Endothelial cell of umbilical vein (primary cell): ENCODE data around the gene RHOA. TPM values are rescaled to one million over a fixed set of nuclear protein-coding genes. Genes with fewer than 3 reads are reported as not detected.

Experiments used
- BruUV-seq: library from RNA; stranded (reverse); fragments of 400-500 nt; replicated peaks from 2 replicates; lab custom pipeline; 2021; lab: Mats Ljungman, UMichigan
- CTCF ChIA-PET: fragments of 300-600, 350-600 bp; sonication (Branson Sonifier 250); formaldehyde crosslinking; loops from one replicate; lab custom pipeline; 2021; ENCODE audit warnings: antibody characterized with exemption, inconsistent platforms; lab: Charles Lee
- POLR2A ChIA-PET: fragments of 300-600, 350-600 bp; sonication (Branson Sonifier 250); formaldehyde crosslinking; loops from one replicate; lab custom pipeline; 2021; ENCODE audit warnings: antibody characterized with exemption, inconsistent platforms; lab: Charles Lee
- DNase-seq: peaks from one replicate; pipeline ENCODE4 v3.0.0-alpha.2; 2011; ENCODE audit warnings: low read depth, low spot score
- FAIRE-seq: peaks from 2 replicates; lab custom pipeline; 2011; peaks lifted over from hg19 to GRCh38; lab: Jason Lieb, UNC
- H2AFZ ChIP-seq: 2 replicates; pipeline ENCODE4 v1.6.0; 2012; ENCODE audit warnings: low read depth, low read length, control low read depth, inconsistent platforms
- H3K27ac ChIP-seq: 2 replicates; pipeline ENCODE4 v1.5.1; 2011; ENCODE audit warnings: low read depth, mild to moderate bottlenecking, control low read depth, low read length, moderate library complexity; ENCODE audit not compliant: insufficient read depth
- H3K27me3 ChIP-seq, 2 experiments: 2 replicates each; pipeline versions ENCODE4 v1.6.0 to v1.6.1; 2011; ENCODE audit warnings: low read length in 2 of 2, mixed read lengths in 1 of 2; ENCODE audit not compliant: control insufficient read depth in 2 of 2, insufficient read depth in 2 of 2
- H3K36me3 ChIP-seq, 2 experiments: 2 replicates in 1 of 2; 3 replicates in 1 of 2; pipeline ENCODE4 v1.5.1; 2011; ENCODE audit warnings: low read length in 2 of 2, mild to moderate bottlenecking in 1 of 2, moderate library complexity in 1 of 2; ENCODE audit not compliant: control insufficient read depth in 2 of 2, insufficient read depth in 2 of 2; ENCODE audit errors: extremely low read depth in 1 of 2
- H3K4me1 ChIP-seq: 3 replicates; pipeline ENCODE4 v1.5.1; 2011; ENCODE audit warnings: mild to moderate bottlenecking, low read length; ENCODE audit not compliant: control insufficient read depth, insufficient read depth; ENCODE audit errors: extremely low read depth
- H3K4me2 ChIP-seq: 2 replicates; pipeline ENCODE4 v1.6.1; 2011; ENCODE audit warnings: low read length, control low read depth, mixed read lengths; ENCODE audit not compliant: insufficient read depth
- H3K4me3 ChIP-seq, 3 experiments: fragments of 200-600 bp in 1 of 3; sonication (generic), shearing (Covaris generic) in 1 of 3; replicated peaks in 1 of 3; 2 replicates each; pipeline ENCODE4 v1.5.1; 2011 to 2016; ENCODE audit warnings: control low read depth in 3 of 3, low read length in 3 of 3, mild to moderate bottlenecking in 2 of 3, inconsistent platforms in 1 of 3, low read depth in 1 of 3, moderate library complexity in 1 of 3; ENCODE audit not compliant: insufficient read depth in 1 of 3
- H3K79me2 ChIP-seq: 2 replicates; pipeline ENCODE4 v1.6.0; 2012; ENCODE audit warnings: low read length, inconsistent platforms; ENCODE audit not compliant: control insufficient read depth, insufficient read depth
- H3K9ac ChIP-seq: replicated peaks from 2 replicates; pipeline ENCODE3; 2011; ENCODE audit warnings: low read length, control low read depth; ENCODE audit not compliant: insufficient read depth; ENCODE audit errors: extremely low read depth
- H3K9me1 ChIP-seq: replicated peaks from 3 replicates; pipeline ENCODE4 v1.6.0; 2011; ENCODE audit warnings: mild to moderate bottlenecking, low read length; ENCODE audit not compliant: control insufficient read depth, insufficient read depth; ENCODE audit errors: extremely low read depth
- H3K9me3 ChIP-seq: replicated peaks from 2 replicates; pipeline ENCODE4 v1.5.1; 2012; ENCODE audit warnings: low read length, inconsistent platforms; ENCODE audit not compliant: control insufficient read depth, insufficient read depth
- H4K20me1 ChIP-seq: replicated peaks from 2 replicates; pipeline ENCODE3; 2011; ENCODE audit warnings: mild to moderate bottlenecking, low read length; ENCODE audit not compliant: control insufficient read depth, insufficient read depth; ENCODE audit errors: extremely low read depth
- EZH2 ChIP-seq: IDR thresholded peaks from 2 replicates; pipeline ENCODE4 v1.6.1; 2012; ENCODE audit warnings: borderline replicate concordance, low read depth, mild to moderate bottlenecking, moderate library complexity, low read length, inconsistent platforms; ENCODE audit not compliant: severe bottlenecking
- FOS ChIP-seq: IDR thresholded peaks from 2 replicates; pipeline ENCODE4 v1.6.1; 2011; ENCODE audit warnings: mild to moderate bottlenecking, low read length, moderate library complexity, borderline replicate concordance; ENCODE audit not compliant: insufficient read depth
- GATA2 ChIP-seq: IDR thresholded peaks from 2 replicates; pipeline ENCODE4 v1.7.0; 2011; ENCODE audit warnings: low read depth, mild to moderate bottlenecking, moderate library complexity, mixed read lengths, low read length; ENCODE audit not compliant: insufficient read length, insufficient read depth
- JUN ChIP-seq: IDR thresholded peaks from 2 replicates; pipeline ENCODE4 v1.6.1; 2011; ENCODE audit warnings: borderline replicate concordance, low read depth; ENCODE audit not compliant: insufficient read length, insufficient read depth
- MYC ChIP-seq: IDR thresholded peaks from one replicate; pipeline ENCODE4 v1.6.1; 2011; ENCODE audit warnings: mild to moderate bottlenecking, low read depth, low read length
- POLR2A ChIP-seq: IDR thresholded peaks from 2 replicates; pipeline ENCODE4 v1.6.1; 2012; ENCODE audit warnings: low read depth, mild to moderate bottlenecking, control low read depth, low read length
- POLR2AphosphoS5 ChIP-seq: IDR thresholded peaks from 2 replicates; pipeline ENCODE4 v1.6.1; 2012; ENCODE audit warnings: low read depth, mild to moderate bottlenecking, control low read depth, low read length, moderate library complexity; ENCODE audit not compliant: insufficient read depth
- dilution Hi-C: fragments of 300-500 bp; cut with MboI; formaldehyde crosslinking; loops from one replicate; pipeline ENCODE4 v1.15.0; 2019; ENCODE audit warnings: low sequenced_read_pairs; ENCODE audit not compliant: extremely low pct_ligation_motif_present
- intact Hi-C: fragments of 100-400 bp; cut with micrococcal nuclease; formaldehyde crosslinking; loops from one replicate; pipeline ENCODE4 v1.10.0; 2022
- polyA plus RNA-seq, 4 experiments: library from polyadenylated mRNA; depleted of rRNA in 3 of 4; stranded (reverse) in 3 of 4; unstranded in 1 of 4; fragments of >200 nt; gene quantifications; 2 replicates each; pipeline versions ENCODE4 v1.2.1 to v1.2.3, GENCODE V29; 2011 to 2012; ENCODE audit warnings: missing spikeins in 1 of 4
- total RNA-seq: library from RNA; stranded (reverse); gene quantifications from 2 replicates; pipeline ENCODE4 v1.2.3, GENCODE V29; 2021
- TF ChIP-seq, protein P1 (sequence below): IDR thresholded peaks from 2 replicates; pipeline ENCODE4 v1.6.1; 2011; ENCODE audit not compliant: insufficient read depth, insufficient read length
- TF ChIP-seq, protein P2 (sequence below), 2 donors: IDR thresholded peaks; 1 replicate in 1 of 2; 2 replicates in 1 of 2; pipeline ENCODE4 v1.5.1; 2011; ENCODE audit warnings: low read length in 2 of 2, mild to moderate bottlenecking in 2 of 2, moderate library complexity in 2 of 2, control low read depth in 1 of 2, inconsistent platforms in 1 of 2, low read depth in 1 of 2; ENCODE audit not compliant: insufficient read depth in 1 of 2; ENCODE audit errors: extremely low read depth in 1 of 2

RHOA gene
- total and polyA plus RNA-seq, 2 donors (not counting 3 experiments of a cell fraction or from before 2014, with no cell fraction given), result 450 to 580 TPM

DNA sequence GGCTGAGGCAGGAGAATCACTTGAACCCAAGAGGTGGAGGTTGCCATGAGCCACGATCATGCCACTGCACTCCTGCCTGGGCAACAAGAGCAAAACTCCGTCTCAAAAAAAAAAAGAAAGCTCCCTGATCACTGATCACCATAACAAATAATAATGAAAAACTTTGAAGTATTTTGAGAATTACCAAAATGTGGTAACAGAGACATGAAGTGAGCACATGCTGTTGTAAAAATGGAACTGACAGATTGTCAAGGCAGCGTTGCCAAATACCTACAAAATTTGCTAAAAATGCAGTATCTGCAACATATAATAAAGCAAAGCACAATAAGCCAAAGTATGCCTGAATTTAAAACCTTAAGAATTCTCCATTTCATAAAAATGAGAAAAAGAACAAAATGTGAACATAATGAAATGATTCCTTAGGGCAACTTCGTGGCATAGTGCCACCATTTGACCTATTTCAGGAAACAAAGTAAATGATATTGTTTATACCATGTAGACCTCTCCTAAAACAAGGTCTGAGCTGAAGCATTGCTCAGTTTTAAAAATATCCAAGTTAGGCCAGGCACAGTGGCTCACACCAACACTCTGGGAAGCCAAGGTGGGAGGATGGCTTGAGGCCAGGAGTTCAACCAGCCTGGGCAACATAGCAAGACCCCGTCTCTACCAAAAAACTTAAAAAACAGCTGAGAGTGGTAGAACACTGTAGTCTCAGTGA is 77.7 kb downstream of the RHOA start:
- Histone ChIP-seq H3K36me3 (peaks cover 14 to 17% of the 10 kb centered on the region in 2 experiments), H4K20me1 (no peaks in the 10 kb centered on the region), H3K9me1 (no peaks in the 10 kb centered on the region), H3K4me1 (peaks cover 5% of the 10 kb centered on the region), H3K9me3 (no peaks in the 10 kb centered on the region), H3K4me3 (no peak overlapping the region), H3K9ac (no peak overlapping the region), H3K27ac (no peak overlapping the region), H3K4me2 (no peak overlapping the region), H3K27me3 (no peaks in the 10 kb centered on the region), H2AFZ (no peak overlapping the region), H3K79me2 (peaks cover 39% of the 10 kb centered on the region)
- FAIRE-seq (no peak), DNase-seq (no peak)
- dilution Hi-C loops, result no loop called here
- no peak for TF ChIP-seq MYC
- TF ChIP-seq GATA2, result no peak
- TF ChIP-seq JUN, result no peak
- TF ChIP-seq EZH2, result no peak
- TF ChIP-seq, protein P1, sequence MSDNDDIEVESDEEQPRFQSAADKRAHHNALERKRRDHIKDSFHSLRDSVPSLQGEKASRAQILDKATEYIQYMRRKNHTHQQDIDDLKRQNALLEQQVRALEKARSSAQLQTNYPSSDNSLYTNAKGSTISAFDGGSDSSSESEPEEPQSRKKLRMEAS, result no peak
- TF ChIP-seq FOS, result no peak
- TF ChIP-seq POLR2AphosphoS5, result no peak
- no peak for TF ChIP-seq POLR2A
- TF ChIP-seq, protein P2, sequence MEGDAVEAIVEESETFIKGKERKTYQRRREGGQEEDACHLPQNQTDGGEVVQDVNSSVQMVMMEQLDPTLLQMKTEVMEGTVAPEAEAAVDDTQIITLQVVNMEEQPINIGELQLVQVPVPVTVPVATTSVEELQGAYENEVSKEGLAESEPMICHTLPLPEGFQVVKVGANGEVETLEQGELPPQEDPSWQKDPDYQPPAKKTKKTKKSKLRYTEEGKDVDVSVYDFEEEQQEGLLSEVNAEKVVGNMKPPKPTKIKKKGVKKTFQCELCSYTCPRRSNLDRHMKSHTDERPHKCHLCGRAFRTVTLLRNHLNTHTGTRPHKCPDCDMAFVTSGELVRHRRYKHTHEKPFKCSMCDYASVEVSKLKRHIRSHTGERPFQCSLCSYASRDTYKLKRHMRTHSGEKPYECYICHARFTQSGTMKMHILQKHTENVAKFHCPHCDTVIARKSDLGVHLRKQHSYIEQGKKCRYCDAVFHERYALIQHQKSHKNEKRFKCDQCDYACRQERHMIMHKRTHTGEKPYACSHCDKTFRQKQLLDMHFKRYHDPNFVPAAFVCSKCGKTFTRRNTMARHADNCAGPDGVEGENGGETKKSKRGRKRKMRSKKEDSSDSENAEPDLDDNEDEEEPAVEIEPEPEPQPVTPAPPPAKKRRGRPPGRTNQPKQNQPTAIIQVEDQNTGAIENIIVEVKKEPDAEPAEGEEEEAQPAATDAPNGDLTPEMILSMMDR (IDR thresholded peaks at IDR 0.05; ENCODE audit: extremely low read depth in 1 of 2, insufficient read depth in 1 of 2, low read depth in 1 of 2, low read length in 2 of 2), result no peak
- no TSS peak for BruUV-seq
- intact Hi-C loops, result no loop called here
- POLR2A ChIA-PET, result no interaction called here
- CTCF ChIA-PET, result interaction anchor here (0.9 to 2.9 kb wide), 4 partner anchors 9 to 115 kb away, joined by 3 to 18 read pairs (median 4); no protein-coding TSS in a partner anchor
